Stomach (tissue), 9 donors: ENCODE measurements around the gene MGAT4A. TPM values are rescaled to one million over a fixed set of nuclear protein-coding genes. Genes with fewer than 3 reads are reported as not detected.

Source experiments
- DNase-seq, 2 donors: peaks; one replicate each; pipeline versions ENCODE4 v3.0.0 to v3.0.0-alpha.2; 2013 to 2019
- H3K27ac ChIP-seq, 5 donors: fragments of 200-600 bp in 4 of 5; sonication (generic) in 4 of 5; one replicate each; pipeline ENCODE4 v1.5.1; 2013 to 2019; ENCODE audit warnings: mild to moderate bottlenecking in 1 of 5, moderate library complexity in 1 of 5
- H3K27me3 ChIP-seq, 3 donors: fragments of 200-600 bp; sonication (generic); one replicate each; pipeline ENCODE4 v1.5.1; 2017 to 2019; ENCODE audit warnings: mixed run types in 1 of 3
- H3K36me3 ChIP-seq, 4 donors: fragments of 200-600 bp; sonication (generic); 1 replicate in 3 of 4; 2 replicates in 1 of 4; pipeline ENCODE4 v1.5.1; 2016 to 2019
- H3K4me1 ChIP-seq, 4 donors: fragments of 200-600 bp; sonication (generic); one replicate each; pipeline ENCODE4 v1.5.1; 2016 to 2019
- H3K4me3 ChIP-seq, 4 donors: fragments of 200-600 bp; sonication (generic) in 3 of 4; one replicate each; pipeline ENCODE4 v1.5.1; 2016 to 2019; ENCODE audit warnings: mild to moderate bottlenecking in 1 of 4
- H3K9me3 ChIP-seq, 4 donors: fragments of 200-600 bp; sonication (generic); one replicate each; pipeline ENCODE4 v1.5.1; 2016 to 2019
- EP300 ChIP-seq: sonication (generic); formaldehyde crosslinking; IDR thresholded peaks from one replicate; pipeline ENCODE4 v1.6.1; 2017; ENCODE audit warnings: antibody characterized with exemption
- POLR2A ChIP-seq, 4 donors: fragments of 450-650 bp; IDR thresholded peaks; one replicate each; pipeline ENCODE4 v1.6.1; 2016; ENCODE audit warnings: antibody characterized with exemption in 4 of 4, control low read depth in 2 of 4, mild to moderate bottlenecking in 1 of 4, moderate library complexity in 1 of 4
- POLR2AphosphoS5 ChIP-seq, 3 donors: sonication (generic); formaldehyde crosslinking; IDR thresholded peaks; one replicate each; pipeline ENCODE4 v1.6.1; 2016; ENCODE audit warnings: antibody characterized with exemption in 3 of 3
- WGBS, 5 donors: extraction: QIAGEN DNeasy Blood & Tissue Kit in 3 of 5; methylation state at CpG; one replicate each; pipeline versions ENCODE4 v1.1.5 to v1.1.7; 2013 to 2018; 5-methylcytosine and 5-hydroxymethylcytosine counted together
- intact Hi-C: fragments of 100-400 bp; cut with DNase I; formaldehyde crosslinking; loops from one replicate; pipeline ENCODE4 v1.15.1; 2023; ENCODE audit warnings: low total_unique reads
- polyA plus RNA-seq, 3 donors: library from polyadenylated mRNA; stranded (reverse); fragments of 200-250 nt; gene quantifications; one replicate each; pipeline ENCODE4 v1.2.3, GENCODE V29; 2013
- total RNA-seq, 5 donors: library from RNA; depleted of rRNA; stranded (reverse); fragments of >200 nt; gene quantifications; one replicate each; pipeline versions ENCODE4 v1.1.0 to v1.2.3, GENCODE V29; 2014 to 2016
- TF ChIP-seq, protein P1 (sequence below), 7 experiments: fragments of 450-650 bp in 4 of 7; fragments of 200-600 bp in 3 of 7; sonication (generic) in 3 of 7; IDR thresholded peaks; one replicate each; pipeline ENCODE4 v1.5.1; 2016 to 2019; ENCODE audit warnings: antibody characterized with exemption in 7 of 7, control low read depth in 2 of 7, mild to moderate bottlenecking in 1 of 7
- donor health status: healthy with polysubstance abuse.
- donor health status: Bipolar disorder and iron deficiency.
- donor health status: healthy.

The MGAT4A gene
- total and polyA plus RNA-seq, 8 donors = 4.8 to 81.1 (median 11.8) TPM

DNA sequence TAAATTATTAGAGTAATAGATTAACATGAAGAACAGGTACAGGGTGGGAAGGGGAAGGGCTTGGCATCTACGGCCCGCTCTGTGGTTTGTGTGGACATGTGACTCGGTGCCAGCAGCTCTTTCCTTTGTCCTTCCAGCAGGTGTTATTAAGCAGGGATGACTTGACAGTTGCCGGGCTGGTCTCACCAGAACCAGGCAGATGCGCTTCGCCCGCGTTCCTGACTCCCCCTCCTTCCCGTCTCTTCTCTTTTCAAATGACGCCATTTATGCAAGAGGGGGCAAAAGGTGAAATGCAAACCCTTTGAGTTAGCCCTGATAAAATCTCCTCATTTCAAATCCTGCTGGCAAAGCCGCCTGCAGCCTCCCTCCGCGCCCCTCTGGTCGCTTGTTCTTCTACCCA, 38.9 kb upstream of the MGAT4A start:
- H3K9me3 ChIP-seq = no peaks in the 10 kb centered on the region
- TF ChIP-seq POLR2AphosphoS5 (IDR thresholded peaks at IDR 0.05) = no peak
- TF ChIP-seq POLR2A (IDR thresholded peaks at IDR 0.05) = no peak
- TF ChIP-seq EP300 = no peak
- TF ChIP-seq, protein P1, sequence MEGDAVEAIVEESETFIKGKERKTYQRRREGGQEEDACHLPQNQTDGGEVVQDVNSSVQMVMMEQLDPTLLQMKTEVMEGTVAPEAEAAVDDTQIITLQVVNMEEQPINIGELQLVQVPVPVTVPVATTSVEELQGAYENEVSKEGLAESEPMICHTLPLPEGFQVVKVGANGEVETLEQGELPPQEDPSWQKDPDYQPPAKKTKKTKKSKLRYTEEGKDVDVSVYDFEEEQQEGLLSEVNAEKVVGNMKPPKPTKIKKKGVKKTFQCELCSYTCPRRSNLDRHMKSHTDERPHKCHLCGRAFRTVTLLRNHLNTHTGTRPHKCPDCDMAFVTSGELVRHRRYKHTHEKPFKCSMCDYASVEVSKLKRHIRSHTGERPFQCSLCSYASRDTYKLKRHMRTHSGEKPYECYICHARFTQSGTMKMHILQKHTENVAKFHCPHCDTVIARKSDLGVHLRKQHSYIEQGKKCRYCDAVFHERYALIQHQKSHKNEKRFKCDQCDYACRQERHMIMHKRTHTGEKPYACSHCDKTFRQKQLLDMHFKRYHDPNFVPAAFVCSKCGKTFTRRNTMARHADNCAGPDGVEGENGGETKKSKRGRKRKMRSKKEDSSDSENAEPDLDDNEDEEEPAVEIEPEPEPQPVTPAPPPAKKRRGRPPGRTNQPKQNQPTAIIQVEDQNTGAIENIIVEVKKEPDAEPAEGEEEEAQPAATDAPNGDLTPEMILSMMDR (IDR thresholded peaks at IDR 0.05) = no peak
- intact Hi-C loops = no loop called here
- DNase-seq = peak; percentile 55 to 67
- H3K36me3 ChIP-seq = no peaks in the 10 kb centered on the region
- 24 to 45% (median 34%) methylated on average over 14 of the region's 14 CpGs for WGBS, 5 donors
- H3K27me3 ChIP-seq = no peaks in the 10 kb centered on the region
- peak overlapping the region in 1 of 4 donors; percentile 1 for H3K4me3 ChIP-seq
- peaks cover 11 to 31% (median 20%) of the 10 kb centered on the region in 4 donors for H3K4me1 ChIP-seq
- peak overlapping the region in 4 of 5 donors; percentile 5 to 60 (median 34) for H3K27ac ChIP-seq

DNA sequence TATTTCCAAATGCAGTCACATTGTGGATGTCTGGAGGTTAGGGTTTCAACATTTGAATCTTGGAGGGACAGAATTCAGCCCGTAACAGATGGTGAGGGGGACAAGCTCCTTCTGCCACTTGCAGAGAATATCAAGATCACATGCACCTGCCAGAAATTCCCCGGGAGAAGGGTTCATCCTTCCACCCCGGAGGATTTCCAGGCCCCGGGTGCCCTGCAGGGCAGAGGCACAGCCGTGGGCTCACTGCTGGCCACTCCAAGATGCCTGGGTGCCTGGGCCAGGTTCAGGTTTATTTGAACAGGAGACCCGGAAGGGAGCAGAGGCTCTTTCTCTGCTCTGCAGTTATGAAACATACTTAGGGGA, 38.2 kb upstream of the MGAT4A start:
- TF ChIP-seq EP300 = no peak
- WGBS, 5 donors = 58 to 82% (median 70%) methylated on average over 6 of the region's 6 CpGs
- Histone ChIP-seq H3K9me3 (no peaks in the 10 kb centered on the region), H3K4me1 (peaks cover 11 to 31% (median 18%) of the 10 kb centered on the region in 4 donors), H3K4me3 (no peak overlapping the region), H3K27ac (peak overlapping the region in 4 of 5 donors; percentile 5 to 54 (median 24)), H3K27me3 (no peaks in the 10 kb centered on the region), H3K36me3 (no peaks in the 10 kb centered on the region)
- intact Hi-C loops = no loop called here
- no peak for DNase-seq

DNA sequence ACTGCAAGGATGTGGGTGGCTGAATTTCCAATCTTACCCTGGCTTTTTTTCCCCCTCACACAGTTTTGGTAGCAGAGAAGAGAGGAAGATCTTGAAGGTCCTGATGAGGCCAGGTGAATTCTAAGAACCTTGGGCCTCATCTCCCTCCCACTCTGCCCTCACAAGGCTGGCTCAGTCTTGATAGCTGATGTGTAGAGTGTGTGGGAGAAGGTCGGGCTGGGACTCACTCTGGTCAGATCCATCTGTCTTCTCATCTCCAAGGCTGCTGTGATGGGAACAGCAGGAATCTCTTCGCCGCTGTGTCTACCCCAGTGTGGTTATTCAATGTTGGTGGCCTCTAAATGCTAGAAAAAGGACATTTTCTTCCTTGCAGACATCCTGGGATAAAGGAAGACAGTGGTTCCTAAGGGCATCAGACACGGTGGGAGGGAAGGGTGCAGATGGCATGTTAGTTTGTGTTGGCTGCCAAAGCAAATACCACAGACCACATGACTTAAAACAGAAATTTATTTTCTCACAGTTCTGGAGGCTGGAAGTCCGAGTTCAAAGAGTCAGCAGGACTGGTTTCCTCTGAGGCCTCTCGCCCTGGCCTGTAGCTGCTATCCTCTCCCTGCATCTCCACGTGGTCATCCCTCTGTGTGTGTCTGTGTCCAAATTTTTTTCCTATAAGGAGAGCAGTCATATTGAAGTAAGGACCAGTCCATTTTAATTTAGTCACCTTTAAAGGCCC, 37.6 kb upstream of the MGAT4A start:
- no peak overlapping the region for H3K4me3 ChIP-seq
- intact Hi-C loops = no loop called here
- WGBS, 5 donors = 45 to 59% (median 49%) methylated on average over 7 of the region's 7 CpGs
- no peaks in the 10 kb centered on the region for H3K9me3 ChIP-seq
- peak overlapping the region in 3 of 5 donors; percentile 35 to 54 (median 37) for H3K27ac ChIP-seq
- H3K36me3 ChIP-seq = no peaks in the 10 kb centered on the region
- H3K27me3 ChIP-seq = no peaks in the 10 kb centered on the region
- no peak for TF ChIP-seq POLR2AphosphoS5 (IDR thresholded peaks at IDR 0.05)
- TF ChIP-seq EP300 = no peak
- TF ChIP-seq, protein P1 (IDR thresholded peaks at IDR 0.05) = no peak
- TF ChIP-seq POLR2A (IDR thresholded peaks at IDR 0.05) = no peak
- H3K4me1 ChIP-seq = peaks cover 11 to 36% (median 18%) of the 10 kb centered on the region in 4 donors
- DNase-seq = no peak

DNA sequence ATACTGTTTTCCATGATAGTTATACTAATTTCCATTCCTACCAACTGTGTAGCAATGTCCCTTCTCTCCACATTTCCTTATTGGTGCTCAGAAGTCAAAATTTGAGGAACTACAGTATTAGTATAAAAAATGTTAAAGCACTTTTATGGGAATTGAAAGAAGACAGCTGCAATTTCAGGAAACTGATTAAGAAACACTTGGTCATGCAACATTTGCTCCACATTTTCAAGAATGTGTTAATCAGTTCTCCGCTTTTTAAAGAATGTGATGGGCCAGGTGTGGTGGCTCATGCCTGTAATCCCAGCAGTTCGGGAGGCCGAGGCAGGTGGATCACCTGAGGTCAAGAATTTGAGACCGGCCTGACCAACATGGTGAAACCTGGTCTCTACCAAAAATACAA, 33.6 kb upstream of the MGAT4A start:
- DNase-seq = no peak
- no peaks in the 10 kb centered on the region for H3K9me3 ChIP-seq
- H3K27ac ChIP-seq = peak overlapping the region in 1 of 5 donors; percentile 22
- H3K4me1 ChIP-seq = peaks cover 7 to 25% (median 16%) of the 10 kb centered on the region in 4 donors
- intact Hi-C loops = no loop called here
- H3K4me3 ChIP-seq = no peak overlapping the region
- no peaks in the 10 kb centered on the region for H3K36me3 ChIP-seq
- TF ChIP-seq, protein P1 (IDR thresholded peaks at IDR 0.05) = no peak
- TF ChIP-seq EP300 (no peak), POLR2AphosphoS5 (IDR thresholded peaks at IDR 0.05) (no peak), POLR2A (IDR thresholded peaks at IDR 0.05) (no peak)
- 88 to 99% (median 93%) methylated on average over 4 of the region's 4 CpGs for WGBS, 5 donors
- no peaks in the 10 kb centered on the region for H3K27me3 ChIP-seq
